CD4-positive, alpha-beta T cell treated with Interleukin-21 for 1 hour (primary cell): ENCODE measurements around the gene ANXA2R.
"Not testable (repeated sequence)": the region's sequence is repeated elsewhere in the genome, so short reads cannot be mapped to it uniquely, and the experiment has no call there.

ENCODE experiments used
- DNase-seq: peaks from one replicate; pipeline ENCODE4 v3.0.0-alpha.2; 2020

ANXA2R gene

DNA sequence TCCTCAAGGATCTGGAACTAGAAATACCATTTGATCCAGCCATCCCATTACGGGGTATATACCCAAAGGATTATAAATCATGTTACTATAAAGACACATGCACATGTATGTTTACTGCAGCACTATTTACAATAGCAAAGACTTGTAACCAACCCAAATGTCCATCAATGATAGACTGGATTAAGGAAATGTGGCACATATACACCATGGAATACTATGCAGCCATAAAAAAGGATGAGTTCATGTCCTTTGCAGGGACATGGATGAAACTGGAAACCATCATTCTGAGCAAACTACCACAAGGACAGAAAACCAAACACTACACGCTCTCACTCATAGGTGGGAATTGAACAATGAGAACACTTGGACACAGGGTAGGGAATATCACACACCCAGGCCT lies 19.9 kb upstream of the ANXA2R start:
- DNase-seq: not testable (repeated sequence)

GRCh38 chr5:43055098-43055497 lies 15.0 kb upstream of the ANXA2R start:
- DNase-seq: not testable (repeated sequence)

DNA sequence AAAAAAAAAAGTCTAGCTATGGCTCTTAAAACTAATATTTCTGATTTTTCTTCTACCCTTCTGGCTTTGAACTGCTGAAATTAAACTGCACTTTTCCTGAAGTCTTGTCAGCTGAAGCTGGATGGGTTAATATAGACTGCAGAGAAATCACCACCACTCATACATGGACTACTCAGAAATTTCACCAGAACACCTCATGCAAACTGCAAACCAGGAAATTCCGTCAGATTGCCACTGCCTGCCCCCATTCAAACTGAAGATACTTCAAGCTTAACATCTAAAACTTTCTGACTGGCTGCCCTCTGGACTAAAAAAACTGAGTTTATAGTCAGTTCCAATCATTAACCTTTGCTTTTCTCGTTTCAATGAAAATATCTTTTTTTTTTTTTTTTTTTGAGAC lies 11.6 kb upstream of the ANXA2R start:
- DNase-seq: no peak

DNA sequence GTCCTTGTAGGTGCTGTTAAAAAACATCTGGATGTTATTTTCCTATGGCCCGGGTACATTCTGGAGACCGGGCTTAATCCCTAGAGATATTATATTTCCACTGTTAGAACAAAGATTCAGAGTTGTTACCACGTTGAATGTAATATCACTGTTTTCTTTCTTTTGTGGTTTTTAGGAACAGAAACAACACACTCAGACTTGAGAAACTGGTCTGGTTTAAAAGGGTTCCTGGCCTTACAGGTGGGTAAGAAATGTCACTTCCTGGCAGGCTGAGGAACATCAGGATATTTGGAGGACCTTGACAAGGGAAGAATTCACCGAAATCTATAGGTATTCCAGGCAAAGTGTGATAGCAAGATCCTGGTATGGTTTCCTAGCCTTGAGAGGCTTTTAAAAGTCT lies 10.3 kb upstream of the ANXA2R start:
- no peak for DNase-seq

DNA sequence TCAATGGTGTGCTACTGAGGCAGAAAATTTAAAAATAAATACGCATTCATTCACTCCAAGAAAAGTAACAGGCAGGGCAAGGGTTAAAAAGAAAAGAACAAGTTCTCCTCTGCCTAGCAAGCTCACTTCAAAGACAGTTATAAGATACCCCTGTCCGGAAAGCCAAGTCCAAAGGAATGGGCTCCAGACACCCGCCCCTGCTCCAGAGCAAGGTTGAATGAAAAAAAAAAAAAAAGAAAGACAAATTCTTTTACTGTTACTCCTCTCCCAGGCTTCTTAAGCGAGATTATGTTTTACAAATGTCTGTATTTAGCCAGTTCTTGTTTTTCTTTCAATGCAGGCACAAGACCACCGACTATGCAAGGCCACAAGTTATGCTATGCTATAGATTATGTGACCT lies 9.1 kb upstream of the ANXA2R start:
- DNase-seq: no peak

- DNase-seq: no peak
Observed at GRCh38 chr5:43046474-43046873, 6.4 kb upstream of the ANXA2R start.

DNA sequence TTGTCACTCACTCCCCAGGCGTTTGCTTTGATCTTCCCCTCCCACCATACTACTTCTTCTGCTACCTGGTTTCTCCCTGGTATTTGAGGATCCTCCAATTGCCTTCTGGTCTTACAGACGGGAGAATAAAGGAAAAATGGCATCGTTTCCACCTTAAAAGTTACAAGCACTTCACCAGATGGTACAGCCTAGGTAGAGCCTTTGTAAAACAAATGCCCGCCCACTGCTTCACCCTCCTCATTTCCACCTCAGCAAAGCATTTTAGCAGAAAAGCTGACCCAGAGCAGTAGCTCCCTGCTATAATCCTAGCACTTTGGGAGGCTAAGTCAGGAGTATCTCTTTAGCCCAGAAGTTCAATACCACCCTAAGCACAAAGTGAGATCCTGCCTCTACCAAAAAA lies 5.1 kb upstream of the ANXA2R start:
- DNase-seq: no peak

DNA sequence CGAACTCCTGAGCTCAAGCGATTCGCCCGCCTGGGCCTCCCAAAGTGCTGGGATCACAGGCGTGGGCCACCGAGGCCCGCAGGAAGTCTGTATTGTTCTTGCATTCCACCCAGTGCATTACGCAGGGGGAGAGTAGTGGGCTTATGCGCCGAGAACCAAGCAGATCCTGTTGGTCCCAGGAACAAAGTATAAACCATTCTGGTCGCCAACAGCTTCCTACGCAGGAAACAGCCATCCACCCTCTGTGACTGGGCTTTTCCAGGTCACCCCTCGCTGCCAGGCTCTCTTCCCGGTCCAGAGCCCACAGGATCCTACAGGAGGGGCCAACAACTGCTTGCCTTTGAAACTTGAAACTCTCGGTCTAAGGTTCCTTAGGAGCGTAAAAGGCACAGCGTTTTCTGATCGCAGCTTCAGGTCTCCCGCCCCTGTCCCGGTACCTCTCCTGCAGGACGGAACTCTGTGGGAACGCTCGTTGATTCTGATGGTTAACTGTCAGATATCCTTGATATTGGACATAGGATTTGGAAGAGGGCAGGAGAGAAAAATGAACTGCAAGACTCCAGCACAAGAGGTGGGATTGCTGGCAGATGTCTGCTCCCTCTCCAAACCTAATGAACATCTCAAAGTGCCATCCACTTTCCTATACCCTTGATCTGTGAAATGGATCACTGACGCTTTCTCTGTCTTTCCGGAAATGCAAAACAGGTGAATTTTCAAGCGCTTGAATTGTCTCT lies 4.2 kb upstream of the ANXA2R start:
- DNase-seq: no peak

DNA sequence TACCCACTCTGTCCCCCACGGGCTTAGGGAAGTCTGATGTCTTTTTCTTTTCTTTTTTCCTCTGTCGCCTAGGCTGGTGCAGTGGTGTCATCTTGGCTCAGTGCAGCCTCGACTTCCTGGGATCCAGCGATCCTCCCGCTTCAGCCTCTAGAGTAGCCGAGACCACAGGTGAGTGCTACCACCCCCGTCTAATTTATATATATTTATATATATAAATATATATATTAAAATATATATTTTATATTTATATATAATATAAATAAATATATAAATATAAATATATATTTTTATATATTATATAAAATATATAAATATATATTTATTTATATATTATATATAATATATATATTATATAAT lies 3.3 kb upstream of the ANXA2R start:
- no peak for DNase-seq

DNA sequence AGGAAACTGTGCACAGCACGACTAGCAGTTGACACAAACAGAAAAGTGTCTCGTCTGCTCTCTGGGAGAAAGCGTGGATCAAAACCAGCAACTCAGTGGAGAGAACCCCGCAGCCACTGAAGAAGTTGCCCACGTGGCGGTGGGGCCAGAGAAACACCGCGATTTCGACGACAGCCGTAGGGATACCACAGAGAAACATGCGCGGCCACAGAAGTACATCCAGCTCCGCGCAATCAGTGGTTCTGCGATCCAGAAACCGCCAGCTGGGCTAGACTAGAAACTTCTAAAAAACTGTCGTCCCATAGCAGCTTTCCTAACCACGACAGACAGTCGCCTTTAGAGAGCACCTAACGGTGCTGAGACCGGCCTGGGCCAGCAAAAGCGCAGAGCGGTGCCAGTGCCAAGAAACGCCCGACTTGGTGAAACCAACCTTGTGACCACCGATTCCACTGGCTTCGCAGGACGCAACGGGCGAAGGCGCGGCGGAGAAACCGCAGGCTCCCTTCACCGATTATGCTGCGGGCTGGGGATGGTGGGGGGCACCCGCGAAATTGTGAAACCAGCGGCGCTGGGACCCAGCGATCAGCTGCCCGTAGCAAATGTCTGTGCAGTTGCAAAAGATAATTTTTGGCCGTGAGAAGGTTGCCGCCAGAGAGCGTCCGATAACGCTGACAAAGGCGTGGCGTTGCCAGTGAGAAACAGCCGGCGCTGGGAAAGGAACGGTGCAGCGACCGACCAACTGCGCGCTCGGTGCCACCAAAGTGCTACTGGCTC lies 2.7 kb upstream of the ANXA2R start:
- peak; percentile 80 for DNase-seq

DNA sequence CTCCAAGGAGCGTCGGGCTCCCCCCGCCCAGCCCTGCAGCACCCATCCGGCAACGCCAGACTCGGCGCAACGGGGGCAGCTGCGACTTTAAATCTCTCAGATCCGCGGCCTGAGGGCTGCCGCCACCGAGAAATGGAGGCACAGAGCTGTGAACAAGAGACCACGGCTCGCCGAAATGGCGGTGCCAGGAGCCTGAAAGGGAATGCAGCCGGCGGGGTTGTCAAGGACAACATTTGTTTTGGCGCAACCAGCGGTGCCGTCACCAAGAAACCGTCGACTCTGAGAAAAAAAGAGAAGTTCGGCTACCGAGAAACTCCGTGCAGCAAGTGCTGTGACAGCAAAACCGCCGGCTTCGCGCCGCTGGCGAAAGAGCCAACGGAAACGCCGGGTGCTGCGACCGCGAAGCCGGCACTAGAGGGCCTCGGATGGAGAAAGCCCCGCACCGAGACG lies 2.1 kb upstream of the ANXA2R start:
- DNase-seq: peak; percentile 92

GRCh38 chr5:43041669-43042175 lies 1.6 kb upstream of the ANXA2R start:
- DNase-seq: peak; percentile 82

DNA sequence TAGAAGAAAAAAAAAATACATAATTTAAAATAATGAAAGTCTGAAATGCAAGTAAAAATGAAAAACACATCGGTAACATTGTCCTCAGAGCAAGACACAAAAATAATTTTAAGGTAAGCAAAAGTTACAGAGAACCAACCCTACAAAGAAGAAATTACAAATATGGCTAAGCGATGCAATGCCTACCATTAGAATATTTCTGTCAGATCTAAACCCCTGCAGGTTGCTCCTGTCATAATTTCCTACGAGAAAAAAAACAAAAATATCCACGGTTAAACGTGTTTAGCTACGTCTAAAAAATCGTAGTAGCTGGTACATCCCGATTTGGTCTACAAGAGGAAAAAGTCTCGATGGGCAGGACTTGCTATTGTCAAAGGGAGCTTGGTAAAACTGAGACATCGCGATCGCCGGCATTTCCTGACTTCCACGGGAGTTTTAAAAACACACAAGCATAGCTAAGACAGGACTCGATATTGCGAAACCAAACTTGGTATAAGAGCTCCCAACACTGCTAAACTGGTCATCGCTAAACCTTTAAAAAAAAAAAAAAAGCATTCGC lies 1.1 kb upstream of the ANXA2R start:
- DNase-seq: peak; percentile 69

- DNase-seq: peak; percentile 78
Observed at GRCh38 chr5:43039471-43040286, 440 bp downstream of the ANXA2R start.

DNA sequence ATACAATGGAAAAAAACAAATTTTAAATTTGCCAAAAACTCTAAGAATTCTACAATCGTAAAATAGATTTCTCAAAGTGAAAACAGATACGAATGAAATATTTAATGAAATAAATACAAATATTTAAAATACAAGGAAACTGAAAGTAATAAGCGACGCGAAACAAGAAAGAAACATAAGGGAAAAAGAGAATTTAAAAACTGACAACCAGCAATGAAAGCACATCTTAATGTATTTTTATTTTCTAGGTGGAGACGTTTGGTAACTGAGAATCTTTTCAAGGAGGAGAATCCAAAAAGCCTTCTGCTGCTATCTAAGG lies 1.0 kb downstream of the ANXA2R start:
- no peak for DNase-seq

DNA sequence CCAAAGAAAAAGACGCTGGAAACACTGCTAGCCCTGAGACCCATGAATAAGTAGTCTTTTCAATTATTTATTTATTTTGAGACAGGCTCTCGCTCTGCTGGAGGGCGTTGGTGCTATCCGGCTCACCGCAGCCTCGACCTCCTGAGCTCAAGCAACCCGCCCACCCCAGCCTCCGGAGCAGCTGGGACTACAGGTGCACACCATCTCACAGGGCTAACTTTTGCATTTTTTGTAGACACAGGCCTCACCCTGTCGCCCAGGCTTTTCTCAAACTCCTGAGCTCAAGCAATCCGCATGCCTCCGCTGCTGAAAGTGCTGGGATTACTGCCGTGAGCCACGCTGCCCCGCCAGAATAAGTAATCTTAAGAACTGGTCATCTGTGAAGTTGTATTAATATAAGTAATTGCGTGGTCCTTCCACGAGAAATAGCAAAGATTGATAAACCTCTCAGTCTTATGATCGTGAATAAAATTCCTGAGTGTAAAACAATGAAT lies 1.6 kb downstream of the ANXA2R start:
- peak; percentile 57 for DNase-seq

DNA sequence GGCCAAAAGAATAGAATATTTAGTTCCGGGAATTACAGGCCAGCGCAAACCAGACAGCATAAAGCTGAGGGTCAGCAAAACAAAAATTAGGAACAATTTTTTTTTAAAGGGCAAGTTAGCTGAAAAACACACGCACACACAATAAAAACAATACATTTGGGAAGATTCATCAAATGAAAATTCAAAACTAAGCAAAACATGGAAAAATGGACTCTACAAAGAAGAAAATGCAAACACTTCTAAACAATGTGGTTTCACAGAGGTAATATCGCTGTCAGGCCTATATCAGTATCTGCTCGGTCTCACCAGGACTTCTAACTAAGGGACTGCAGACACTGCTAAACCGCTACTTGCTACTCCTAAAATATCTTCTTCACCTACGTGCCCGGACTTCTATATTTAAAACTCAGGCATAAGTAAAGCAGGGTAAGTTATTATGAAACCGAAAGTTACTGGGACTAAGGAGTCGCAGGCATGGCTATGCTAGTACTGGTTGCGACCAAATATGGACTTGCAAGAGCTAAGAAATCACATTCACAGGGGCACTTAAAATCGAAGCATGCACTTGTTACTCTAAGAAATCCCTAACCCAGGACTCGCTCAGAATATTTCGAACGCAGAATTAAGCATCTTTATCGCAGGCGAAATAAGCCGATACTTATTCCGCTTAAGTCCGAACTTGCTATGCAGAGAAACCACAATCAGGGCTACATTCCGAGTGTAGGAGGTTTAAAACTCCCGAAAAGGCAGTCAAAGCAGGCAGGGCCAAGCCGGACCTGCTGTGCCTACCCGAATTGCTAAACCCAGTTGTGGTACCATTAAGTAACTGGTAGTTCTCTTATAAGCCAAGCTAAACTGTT lies 2.3 kb downstream of the ANXA2R start:
- peak; percentile 82 for DNase-seq

DNA sequence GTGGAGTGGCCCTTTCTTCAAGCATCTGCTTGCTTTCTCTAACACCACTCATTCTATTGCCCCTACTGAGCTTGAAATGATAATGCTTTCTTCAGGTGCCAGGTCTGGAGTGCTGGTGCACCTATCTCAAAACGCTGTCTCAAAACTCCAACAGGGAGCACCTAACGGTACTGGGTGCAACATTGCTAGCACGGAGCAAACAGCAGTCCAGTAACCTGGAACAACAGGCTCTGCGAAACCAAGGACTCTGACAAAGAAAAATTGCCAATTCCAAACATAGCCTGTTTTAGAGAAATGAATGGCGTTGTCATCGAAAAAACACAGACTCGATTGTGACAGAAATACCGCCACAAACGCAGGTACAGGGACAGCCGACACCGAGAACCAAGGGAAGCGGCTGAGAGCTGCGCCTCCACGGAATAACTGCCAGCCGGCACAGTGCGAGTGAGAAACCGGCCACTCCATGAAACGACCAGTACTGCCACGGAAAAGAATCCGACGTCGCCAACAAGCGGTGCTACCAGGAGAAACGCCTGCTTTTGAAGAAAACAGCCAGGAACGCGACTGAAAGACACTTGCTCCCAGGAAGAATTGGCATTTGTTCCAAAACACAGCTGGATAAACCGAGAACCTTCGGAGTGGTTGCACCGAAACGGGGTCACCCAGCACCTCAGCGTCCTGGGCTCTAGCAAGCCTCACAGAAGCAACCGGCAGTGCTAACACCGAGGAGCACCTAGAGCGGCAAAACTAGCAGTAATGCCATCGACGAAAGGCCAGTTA lies 3.1 kb downstream of the ANXA2R start:
- no peak for DNase-seq

DNA sequence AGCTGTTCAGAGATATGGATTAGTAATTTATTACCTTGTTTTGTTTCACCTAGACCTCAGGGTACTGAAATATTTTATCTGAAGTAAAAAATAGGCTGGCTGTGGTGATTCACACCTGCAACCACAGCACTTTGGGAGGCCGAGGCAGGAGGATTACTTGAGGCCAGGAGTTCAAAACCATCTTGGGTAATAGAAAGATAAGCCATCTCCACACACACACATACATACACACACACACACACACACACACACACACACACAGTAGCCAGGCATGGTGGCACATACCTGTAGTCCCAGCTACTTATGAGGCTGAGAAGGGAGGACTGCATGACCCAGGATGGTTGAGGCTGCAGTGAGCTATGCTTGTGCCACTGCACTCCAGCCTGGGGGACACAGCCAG lies 3.7 kb downstream of the ANXA2R start:
- peak; percentile 40 for DNase-seq

DNA sequence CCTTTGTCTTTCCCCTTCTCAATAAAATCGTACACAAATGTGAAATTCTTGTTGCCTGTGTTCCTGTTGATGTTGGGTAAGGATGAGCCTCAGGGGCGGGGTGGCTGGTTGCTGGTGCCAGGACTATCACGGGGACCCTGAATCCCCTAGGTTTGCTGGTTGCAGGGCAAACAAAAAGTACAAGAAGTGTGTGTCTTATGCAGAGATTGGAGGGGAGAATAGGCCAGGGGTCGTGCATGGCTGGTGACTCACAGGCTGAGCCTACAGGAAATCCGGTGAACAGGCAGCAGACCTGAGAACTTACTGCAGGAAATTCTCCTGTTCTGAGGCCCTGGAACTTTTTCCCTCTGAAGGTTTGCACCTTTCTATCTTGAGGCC lies 5.5 kb downstream of the ANXA2R start:
- DNase-seq: no peak
